Stomach (tissue), 4 donors: ENCODE results near the gene ANKRD39.

Source experiments
- POLR2A ChIP-seq, 4 donors: fragments of 450-650 bp; IDR thresholded peaks; one replicate each; pipeline ENCODE4 v1.6.1; 2016; ENCODE audit warnings: antibody characterized with exemption in 4 of 4, control low read depth in 2 of 4, mild to moderate bottlenecking in 1 of 4, moderate library complexity in 1 of 4
- POLR2AphosphoS5 ChIP-seq, 3 donors: sonication (generic); formaldehyde crosslinking; IDR thresholded peaks; one replicate each; pipeline ENCODE4 v1.6.1; 2016; ENCODE audit warnings: antibody characterized with exemption in 3 of 3
- TF ChIP-seq, protein P1 (sequence below), 7 experiments: fragments of 450-650 bp in 4 of 7; fragments of 200-600 bp in 3 of 7; sonication (generic) in 3 of 7; IDR thresholded peaks; one replicate each; pipeline ENCODE4 v1.5.1; 2016 to 2019; ENCODE audit warnings: antibody characterized with exemption in 7 of 7, control low read depth in 2 of 7, mild to moderate bottlenecking in 1 of 7

DNA sequence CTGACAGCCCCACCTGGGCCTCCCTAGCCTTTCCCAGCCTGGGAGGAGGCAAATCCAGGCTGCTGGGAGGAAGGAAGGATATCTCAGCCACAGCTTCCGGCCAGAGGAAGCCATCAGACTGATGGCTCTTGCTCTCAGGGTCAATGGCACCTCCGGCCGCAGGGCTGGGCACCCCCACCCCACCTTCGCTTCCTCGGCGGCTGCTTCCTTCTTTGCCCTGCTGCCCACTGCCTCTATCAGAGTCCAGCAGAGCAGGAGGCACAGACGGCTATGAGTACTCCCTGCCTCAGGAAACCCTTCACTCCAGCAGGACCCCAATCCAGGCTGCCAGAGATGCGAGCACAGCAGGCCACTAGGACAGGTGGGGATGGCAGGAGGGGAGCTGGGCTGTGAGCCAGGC lies 8.8 kb upstream of the ANKRD39 start:
- no peak for TF ChIP-seq POLR2A (IDR thresholded peaks at IDR 0.05)
- TF ChIP-seq, protein P1, sequence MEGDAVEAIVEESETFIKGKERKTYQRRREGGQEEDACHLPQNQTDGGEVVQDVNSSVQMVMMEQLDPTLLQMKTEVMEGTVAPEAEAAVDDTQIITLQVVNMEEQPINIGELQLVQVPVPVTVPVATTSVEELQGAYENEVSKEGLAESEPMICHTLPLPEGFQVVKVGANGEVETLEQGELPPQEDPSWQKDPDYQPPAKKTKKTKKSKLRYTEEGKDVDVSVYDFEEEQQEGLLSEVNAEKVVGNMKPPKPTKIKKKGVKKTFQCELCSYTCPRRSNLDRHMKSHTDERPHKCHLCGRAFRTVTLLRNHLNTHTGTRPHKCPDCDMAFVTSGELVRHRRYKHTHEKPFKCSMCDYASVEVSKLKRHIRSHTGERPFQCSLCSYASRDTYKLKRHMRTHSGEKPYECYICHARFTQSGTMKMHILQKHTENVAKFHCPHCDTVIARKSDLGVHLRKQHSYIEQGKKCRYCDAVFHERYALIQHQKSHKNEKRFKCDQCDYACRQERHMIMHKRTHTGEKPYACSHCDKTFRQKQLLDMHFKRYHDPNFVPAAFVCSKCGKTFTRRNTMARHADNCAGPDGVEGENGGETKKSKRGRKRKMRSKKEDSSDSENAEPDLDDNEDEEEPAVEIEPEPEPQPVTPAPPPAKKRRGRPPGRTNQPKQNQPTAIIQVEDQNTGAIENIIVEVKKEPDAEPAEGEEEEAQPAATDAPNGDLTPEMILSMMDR (IDR thresholded peaks at IDR 0.05), result no peak
- TF ChIP-seq POLR2AphosphoS5 (IDR thresholded peaks at IDR 0.05), result no peak
